Loucy (cell line): ENCODE data around the gene FOXC2.

ENCODE experiments used
- EZH2phosphoT487 ChIP-seq: fragments of 200-600 bp; IDR thresholded peaks from 2 replicates; pipeline ENCODE4 v1.6.1; 2018; ENCODE audit warnings: antibody characterized with exemption, mild to moderate bottlenecking, moderate library complexity, borderline replicate concordance
- TF ChIP-seq, protein P1 (sequence below): fragments of 200-600 bp; sonication (generic); conservative IDR thresholded peaks from 2 replicates; pipeline ENCODE4 v1.5.1; 2014; ENCODE audit warnings: mild to moderate bottlenecking, antibody characterized with exemption, low read length

DNA sequence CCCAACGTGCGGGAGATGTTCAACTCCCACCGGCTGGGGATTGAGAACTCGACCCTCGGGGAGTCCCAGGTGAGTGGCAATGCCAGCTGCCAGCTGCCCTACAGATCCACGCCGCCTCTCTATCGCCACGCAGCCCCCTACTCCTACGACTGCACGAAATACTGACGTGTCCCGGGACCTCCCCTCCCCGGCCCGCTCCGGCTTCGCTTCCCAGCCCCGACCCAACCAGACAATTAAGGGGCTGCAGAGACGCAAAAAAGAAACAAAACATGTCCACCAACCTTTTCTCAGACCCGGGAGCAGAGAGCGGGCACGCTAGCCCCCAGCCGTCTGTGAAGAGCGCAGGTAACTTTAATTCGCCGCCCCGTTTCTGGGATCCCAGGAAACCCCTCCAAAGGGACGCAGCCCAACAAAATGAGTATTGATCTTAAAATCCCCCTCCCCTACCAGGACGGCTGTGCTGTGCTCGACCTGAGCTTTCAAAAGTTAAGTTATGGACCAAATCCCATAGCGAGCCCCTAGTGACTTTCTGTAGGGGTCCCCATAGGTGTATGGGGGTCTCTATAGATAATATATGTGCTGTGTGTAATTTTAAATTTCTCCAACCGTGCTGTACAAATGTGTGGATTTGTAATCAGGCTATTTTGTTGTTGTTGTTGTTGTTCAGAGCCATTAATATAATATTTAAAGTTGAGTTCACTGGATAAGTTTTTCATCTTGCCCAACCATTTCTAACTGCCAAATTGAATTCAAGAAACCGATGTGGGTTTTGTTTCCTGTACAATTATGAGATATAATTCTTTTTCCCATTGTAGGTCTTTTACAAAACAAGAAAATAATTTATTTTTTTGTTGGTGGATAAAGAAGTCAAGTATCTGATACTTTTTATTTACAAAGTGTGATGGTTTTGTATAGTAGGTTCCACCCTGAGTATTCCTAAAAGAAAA is 2.3 kb downstream of the FOXC2 start:
- TF ChIP-seq, protein P1, sequence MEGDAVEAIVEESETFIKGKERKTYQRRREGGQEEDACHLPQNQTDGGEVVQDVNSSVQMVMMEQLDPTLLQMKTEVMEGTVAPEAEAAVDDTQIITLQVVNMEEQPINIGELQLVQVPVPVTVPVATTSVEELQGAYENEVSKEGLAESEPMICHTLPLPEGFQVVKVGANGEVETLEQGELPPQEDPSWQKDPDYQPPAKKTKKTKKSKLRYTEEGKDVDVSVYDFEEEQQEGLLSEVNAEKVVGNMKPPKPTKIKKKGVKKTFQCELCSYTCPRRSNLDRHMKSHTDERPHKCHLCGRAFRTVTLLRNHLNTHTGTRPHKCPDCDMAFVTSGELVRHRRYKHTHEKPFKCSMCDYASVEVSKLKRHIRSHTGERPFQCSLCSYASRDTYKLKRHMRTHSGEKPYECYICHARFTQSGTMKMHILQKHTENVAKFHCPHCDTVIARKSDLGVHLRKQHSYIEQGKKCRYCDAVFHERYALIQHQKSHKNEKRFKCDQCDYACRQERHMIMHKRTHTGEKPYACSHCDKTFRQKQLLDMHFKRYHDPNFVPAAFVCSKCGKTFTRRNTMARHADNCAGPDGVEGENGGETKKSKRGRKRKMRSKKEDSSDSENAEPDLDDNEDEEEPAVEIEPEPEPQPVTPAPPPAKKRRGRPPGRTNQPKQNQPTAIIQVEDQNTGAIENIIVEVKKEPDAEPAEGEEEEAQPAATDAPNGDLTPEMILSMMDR: no peak
- TF ChIP-seq EZH2phosphoT487: no peak
